Breast epithelium (tissue), 4 donors: ENCODE measurements around the gene PDK2. TPM values are rescaled to one million over a fixed set of nuclear protein-coding genes. Genes with fewer than 3 reads are reported as not detected.

ENCODE experiments used
- DNase-seq, 2 donors: peaks; one replicate each; pipeline ENCODE4 v3.0.0-alpha.2; 2019; ENCODE audit warnings: low spot score in 2 of 2
- H3K27ac ChIP-seq, 2 donors: fragments of 200-600 bp; sonication (generic) in 1 of 2; one replicate each; pipeline ENCODE4 v1.5.1; 2016 to 2019; ENCODE audit warnings: mild to moderate bottlenecking in 1 of 2
- H3K27me3 ChIP-seq, 2 donors: fragments of 200-600 bp; sonication (generic) in 1 of 2; one replicate each; pipeline versions ENCODE4 v1.5.1 to v1.6.0; 2017 to 2019; ENCODE audit warnings: control low read depth in 1 of 2, mild to moderate bottlenecking in 1 of 2
- H3K36me3 ChIP-seq: fragments of 200-600 bp; one replicate; pipeline ENCODE4 v1.5.1; 2019
- H3K4me1 ChIP-seq, 2 donors: fragments of 200-600 bp; sonication (generic); one replicate each; pipeline ENCODE4 v1.5.1; 2016 to 2019; ENCODE audit warnings: control low read depth in 1 of 2
- H3K4me3 ChIP-seq, 3 donors: fragments of 200-600 bp; sonication (generic); 1 replicate in 2 of 3; 2 replicates in 1 of 3; pipeline ENCODE4 v1.5.1; 2016 to 2019; ENCODE audit warnings: mild to moderate bottlenecking in 3 of 3, moderate library complexity in 2 of 3
- H3K9me3 ChIP-seq, 2 donors: fragments of 200-600 bp; sonication (generic) in 1 of 2; one replicate each; pipeline ENCODE4 v1.5.1; 2016 to 2019; ENCODE audit warnings: control low read depth in 1 of 2
- POLR2A ChIP-seq: fragments of 450-650 bp; IDR thresholded peaks from one replicate; pipeline ENCODE4 v1.6.1; 2016; ENCODE audit warnings: antibody characterized with exemption, mild to moderate bottlenecking, moderate library complexity
- POLR2AphosphoS5 ChIP-seq, 3 donors: sonication (generic); formaldehyde crosslinking; IDR thresholded peaks; one replicate each; pipeline ENCODE4 v1.6.1; 2017; ENCODE audit warnings: antibody characterized with exemption in 3 of 3
- intact Hi-C: fragments of 100-400 bp; cut with DNase I; formaldehyde crosslinking; loops from one replicate; pipeline ENCODE4 v1.15.1; 2023; ENCODE audit warnings: low total_unique reads
- total RNA-seq, 3 donors: library from RNA; depleted of rRNA; stranded (reverse); fragments of >200 nt; gene quantifications; one replicate each; pipeline ENCODE4 v1.1.0, GENCODE V29; 2016
- TF ChIP-seq, protein P1 (sequence below), 3 donors: fragments of 450-650 bp; IDR thresholded peaks; one replicate each; pipeline ENCODE4 v1.5.1; 2016 to 2017; ENCODE audit warnings: antibody characterized with exemption in 3 of 3, mild to moderate bottlenecking in 3 of 3, moderate library complexity in 3 of 3

The PDK2 gene
- total RNA-seq, 3 donors from 2014 or later: 28.2 to 53.4 (median 30.5) TPM

DNA sequence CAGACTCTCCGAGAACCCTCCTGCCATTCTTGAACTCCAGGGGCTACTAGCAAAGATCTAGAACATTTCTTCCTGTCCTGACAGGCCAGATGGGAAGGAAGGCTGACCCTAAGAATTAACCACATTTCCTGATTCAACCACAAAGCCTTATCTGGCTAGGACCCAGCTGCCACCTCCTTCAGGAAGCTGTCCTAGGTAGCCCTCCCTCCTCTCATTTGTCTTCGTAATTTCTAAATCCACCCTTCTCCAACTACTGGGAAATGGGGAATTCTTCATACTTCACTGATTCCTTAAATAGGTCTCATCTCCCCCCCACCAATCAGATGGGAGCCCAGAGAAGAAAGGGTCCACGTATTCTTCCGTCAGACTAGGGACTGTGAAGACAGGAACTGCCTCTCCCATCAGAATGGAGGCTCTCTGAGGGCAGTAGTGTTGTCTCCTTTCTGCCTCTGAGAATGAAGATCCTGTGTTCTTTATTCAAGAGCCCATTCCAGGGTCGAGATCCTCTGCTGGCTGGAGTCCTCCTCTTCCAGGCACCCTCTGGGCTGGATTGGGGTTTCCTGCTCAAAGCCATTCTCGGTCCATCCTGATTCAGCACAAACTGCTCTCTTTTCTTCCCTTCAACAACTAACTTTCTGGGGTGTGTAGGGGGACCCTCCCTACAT is 32.7 kb downstream of the PDK2 start:
- DNase-seq: no peak
- Histone ChIP-seq H3K4me3 (no peak overlapping the region), H3K27ac (no peak overlapping the region), H3K27me3 (peaks cover 8 to 9% of the 10 kb centered on the region in 2 donors), H3K4me1 (peaks cover 0 to 10% of the 10 kb centered on the region in 2 donors), H3K36me3 (no peaks in the 10 kb centered on the region), H3K9me3 (no peaks in the 10 kb centered on the region)
- intact Hi-C loops: no loop called here
- TF ChIP-seq POLR2A: no peak
- TF ChIP-seq POLR2AphosphoS5 (IDR thresholded peaks at IDR 0.05): no peak
- TF ChIP-seq, protein P1, sequence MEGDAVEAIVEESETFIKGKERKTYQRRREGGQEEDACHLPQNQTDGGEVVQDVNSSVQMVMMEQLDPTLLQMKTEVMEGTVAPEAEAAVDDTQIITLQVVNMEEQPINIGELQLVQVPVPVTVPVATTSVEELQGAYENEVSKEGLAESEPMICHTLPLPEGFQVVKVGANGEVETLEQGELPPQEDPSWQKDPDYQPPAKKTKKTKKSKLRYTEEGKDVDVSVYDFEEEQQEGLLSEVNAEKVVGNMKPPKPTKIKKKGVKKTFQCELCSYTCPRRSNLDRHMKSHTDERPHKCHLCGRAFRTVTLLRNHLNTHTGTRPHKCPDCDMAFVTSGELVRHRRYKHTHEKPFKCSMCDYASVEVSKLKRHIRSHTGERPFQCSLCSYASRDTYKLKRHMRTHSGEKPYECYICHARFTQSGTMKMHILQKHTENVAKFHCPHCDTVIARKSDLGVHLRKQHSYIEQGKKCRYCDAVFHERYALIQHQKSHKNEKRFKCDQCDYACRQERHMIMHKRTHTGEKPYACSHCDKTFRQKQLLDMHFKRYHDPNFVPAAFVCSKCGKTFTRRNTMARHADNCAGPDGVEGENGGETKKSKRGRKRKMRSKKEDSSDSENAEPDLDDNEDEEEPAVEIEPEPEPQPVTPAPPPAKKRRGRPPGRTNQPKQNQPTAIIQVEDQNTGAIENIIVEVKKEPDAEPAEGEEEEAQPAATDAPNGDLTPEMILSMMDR (IDR thresholded peaks at IDR 0.05): no peak

DNA sequence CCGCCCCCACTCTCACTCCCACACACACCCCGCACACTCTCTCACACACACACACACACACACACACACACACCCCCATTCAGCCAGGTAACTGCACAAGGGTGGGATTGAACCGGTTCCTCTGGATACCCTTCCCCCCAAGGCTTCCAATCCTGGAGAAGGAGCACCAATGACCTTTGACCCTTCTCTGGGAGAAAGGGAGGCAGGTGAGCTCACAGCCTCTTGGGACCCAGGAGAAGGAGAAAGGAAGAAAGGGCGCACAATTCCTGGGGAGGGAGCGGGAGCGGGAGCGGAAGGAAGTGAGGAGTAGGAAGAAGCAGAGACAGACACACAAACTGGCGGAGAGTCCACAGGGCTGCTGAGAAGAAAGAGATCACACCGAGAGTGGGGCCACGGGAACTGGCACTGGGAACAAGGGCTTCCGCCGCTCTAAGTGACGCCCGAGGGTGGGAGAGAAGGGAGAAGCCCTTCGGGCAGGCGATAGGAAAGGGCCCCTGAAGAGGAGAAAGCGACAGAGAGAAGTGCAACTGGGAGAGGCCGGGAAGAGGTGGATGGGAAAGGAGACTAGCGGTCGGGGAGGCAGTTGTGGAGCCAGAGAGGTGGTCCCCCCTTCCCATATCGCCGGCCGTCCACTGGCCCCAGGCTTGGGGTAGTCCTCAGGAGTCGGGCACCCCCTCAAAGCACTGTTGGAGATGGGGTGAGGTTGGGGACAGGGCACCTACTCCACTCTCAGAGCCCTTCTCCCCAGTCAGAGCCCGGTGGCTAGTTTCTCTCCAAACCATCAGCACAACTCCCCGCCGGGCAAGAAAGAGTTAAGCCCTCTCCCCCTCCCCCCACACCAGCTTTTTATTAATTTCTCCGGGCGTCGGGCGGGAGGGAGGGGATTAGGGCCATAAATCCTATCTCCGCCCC is 33.5 kb downstream of the PDK2 start:
- Histone ChIP-seq H3K36me3 (no peaks in the 10 kb centered on the region), H3K27me3 (peaks cover 8 to 9% of the 10 kb centered on the region in 2 donors), H3K27ac (no peak overlapping the region), H3K9me3 (no peaks in the 10 kb centered on the region), H3K4me3 (peak overlapping the region; percentile 35 to 72 (median 51)), H3K4me1 (peaks cover 0 to 10% of the 10 kb centered on the region in 2 donors)
- TF ChIP-seq POLR2AphosphoS5 (IDR thresholded peaks at IDR 0.05) (no peak), POLR2A (no peak)
- TF ChIP-seq, protein P1 (IDR thresholded peaks at IDR 0.05): no peak
- intact Hi-C loops: no loop called here
- no peak for DNase-seq

GRCh38 chr17:50129353-50129727 is 34.2 kb downstream of the PDK2 start:
- TF ChIP-seq, protein P1 (IDR thresholded peaks at IDR 0.05): no peak
- TF ChIP-seq POLR2A (no peak), POLR2AphosphoS5 (IDR thresholded peaks at IDR 0.05) (no peak)
- Histone ChIP-seq H3K27ac (no peak overlapping the region), H3K36me3 (no peaks in the 10 kb centered on the region), H3K4me3 (peak overlapping the region; percentile 35 to 72 (median 51)), H3K9me3 (no peaks in the 10 kb centered on the region), H3K27me3 (peaks cover 8 to 9% of the 10 kb centered on the region in 2 donors), H3K4me1 (peaks cover 0 to 10% of the 10 kb centered on the region in 2 donors)
- intact Hi-C loops: no loop called here
- no peak for DNase-seq

- TF ChIP-seq POLR2A (no peak), POLR2AphosphoS5 (IDR thresholded peaks at IDR 0.05) (no peak)
- TF ChIP-seq, protein P1 (IDR thresholded peaks at IDR 0.05): no peak
- Histone ChIP-seq H3K4me1 (peaks cover 0 to 10% of the 10 kb centered on the region in 2 donors), H3K36me3 (no peaks in the 10 kb centered on the region), H3K4me3 (peak within 1 kb of the TSS; percentile 35 to 72 (median 51)), H3K27ac (no peak within 1 kb of the TSS), H3K9me3 (no peaks in the 10 kb centered on the region), H3K27me3 (peaks cover 8 to 9% of the 10 kb centered on the region in 2 donors)
- intact Hi-C loops: no loop called here
- no peak for DNase-seq
Measured at GRCh38 chr17:50129728-50130558, 34.8 kb downstream of the PDK2 start, which contains the start of gene SAMD14. TSS of gene SAMD14 (minus strand) at chr17:50130160. CDS start at chr17:50124959, 5,201 bp downstream.
